Gastroesophageal sphincter (tissue), 4 donors: ENCODE measurements around the gene TSEN15. TPM values are rescaled to one million over a fixed set of nuclear protein-coding genes. Genes with fewer than 3 reads are reported as not detected.

Experiments used
- ATAC-seq: fragments of 150-250 bp; one replicate; pipeline ENCODE4 v1.9.1; 2016; ENCODE audit warnings: mild to moderate bottlenecking, moderate library complexity
- H3K27ac ChIP-seq, 4 donors: fragments of 200-600 bp; sonication (generic) in 3 of 4; 1 replicate in 3 of 4; 2 replicates in 1 of 4; pipeline ENCODE4 v1.5.1; 2016 to 2019
- H3K27me3 ChIP-seq: fragments of 200-600 bp; sonication (generic); one replicate; pipeline ENCODE4 v1.5.1; 2019
- H3K36me3 ChIP-seq, 2 donors: fragments of 200-600 bp; sonication (generic); one replicate each; pipeline ENCODE4 v1.5.1; 2019; ENCODE audit warnings: control low read depth in 1 of 2
- H3K4me1 ChIP-seq, 3 donors: fragments of 200-600 bp; sonication (generic); 1 replicate in 2 of 3; 2 replicates in 1 of 3; pipeline ENCODE4 v1.5.1; 2016 to 2019; ENCODE audit warnings: control low read depth in 2 of 3
- H3K4me3 ChIP-seq, 2 donors: fragments of 200-600 bp; sonication (generic); one replicate each; pipeline ENCODE4 v1.5.1; 2019; ENCODE audit warnings: mild to moderate bottlenecking in 1 of 2, moderate library complexity in 1 of 2
- H3K9me3 ChIP-seq, 3 donors: fragments of 200-600 bp; sonication (generic); one replicate each; pipeline ENCODE4 v1.5.1; 2017 to 2019; ENCODE audit warnings: control low read depth in 2 of 3
- EP300 ChIP-seq: sonication (generic); formaldehyde crosslinking; IDR thresholded peaks from one replicate; pipeline ENCODE4 v1.6.1; 2017; ENCODE audit warnings: antibody characterized with exemption, mild to moderate bottlenecking
- POLR2A ChIP-seq, 2 donors: fragments of 450-650 bp; IDR thresholded peaks; one replicate each; pipeline ENCODE4 v1.6.1; 2017; ENCODE audit warnings: antibody characterized with exemption in 2 of 2, mild to moderate bottlenecking in 2 of 2, moderate library complexity in 1 of 2
- POLR2AphosphoS5 ChIP-seq: sonication (generic); formaldehyde crosslinking; IDR thresholded peaks from one replicate; pipeline ENCODE4 v1.6.1; 2017; ENCODE audit warnings: antibody characterized with exemption
- WGBS, 2 donors: methylation state at CpG; one replicate each; pipeline ENCODE4 v1.1.5; 2018; ENCODE audit warnings: low coverage in 1 of 2; 5-methylcytosine and 5-hydroxymethylcytosine counted together
- total RNA-seq, 4 donors: library from RNA; depleted of rRNA; stranded (reverse); fragments of >200 nt; gene quantifications; one replicate each; pipeline ENCODE4 v1.1.0, GENCODE V29; 2016
- TF ChIP-seq, protein P1 (sequence below), 4 experiments: fragments of 200-600 bp in 2 of 4; fragments of 450-650 bp in 2 of 4; sonication (generic) in 1 of 4; IDR thresholded peaks; one replicate each; pipeline ENCODE4 v1.5.1; 2017 to 2019; ENCODE audit warnings: antibody characterized with exemption in 4 of 4, mild to moderate bottlenecking in 2 of 4, moderate library complexity in 2 of 4

The TSEN15 gene
- total RNA-seq = 10 to 100 TPM; 24.0 to 72.8 (median 49.1) TPM

DNA sequence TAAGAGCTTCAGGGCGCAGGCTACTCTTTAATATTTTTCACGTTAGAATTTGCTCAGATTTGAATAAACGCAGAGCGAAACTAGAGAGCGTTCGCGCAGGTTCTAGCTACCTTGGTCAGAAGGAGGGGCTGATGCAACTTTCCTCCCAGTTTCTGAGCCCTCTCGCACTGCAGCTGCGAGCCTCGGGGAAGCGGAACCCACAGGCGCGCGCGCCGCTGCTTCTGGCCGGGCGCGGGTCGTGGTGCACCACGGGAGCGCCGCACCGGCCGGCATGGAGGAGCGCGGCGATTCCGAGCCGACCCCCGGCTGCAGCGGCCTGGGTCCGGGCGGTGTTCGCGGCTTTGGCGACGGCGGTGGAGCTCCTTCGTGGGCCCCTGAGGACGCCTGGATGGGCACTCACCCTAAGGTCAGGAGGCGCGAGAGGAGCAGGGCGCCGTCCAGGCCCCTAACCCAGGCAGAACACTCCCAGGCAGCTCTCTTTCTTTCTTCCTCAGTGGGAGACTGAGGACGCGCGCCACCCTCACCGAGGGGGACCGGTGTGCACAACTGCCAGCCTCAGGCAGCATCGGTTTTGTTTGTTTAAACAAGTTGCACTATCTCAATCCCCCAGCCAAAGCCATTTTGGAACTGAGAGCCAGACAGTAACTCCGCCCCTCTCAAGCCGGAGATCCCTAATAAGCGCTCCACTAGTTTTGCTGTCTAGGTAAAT is at the start of gene TSEN15:
TSEN15 (plus strand) TSS at position 246 of the 709 bp plus-strand sequence; CDS start at position 272, 26 bp downstream.
- peak; percentile 97 for ATAC-seq
- 0% methylated on average over 6 to 10 of the region's 54 CpGs for WGBS, 2 donors
- Histone ChIP-seq H3K36me3 (peaks cover 0 to 12% of the 10 kb centered on the region in 2 donors), H3K27me3 (no peaks in the 10 kb centered on the region), H3K9me3 (no peaks in the 10 kb centered on the region), H3K4me1 (peaks cover 6 to 28% (median 13%) of the 10 kb centered on the region in 3 donors), H3K4me3 (peak within 1 kb of the TSS; percentile 84 to 100), H3K27ac (peak within 1 kb of the TSS; percentile 86 to 92 (median 90))
- TF ChIP-seq EP300 (no peak), POLR2A (IDR thresholded peaks at IDR 0.05) (peak; percentile 62 to 65), POLR2AphosphoS5 (peak; percentile 57)
- TF ChIP-seq, protein P1, sequence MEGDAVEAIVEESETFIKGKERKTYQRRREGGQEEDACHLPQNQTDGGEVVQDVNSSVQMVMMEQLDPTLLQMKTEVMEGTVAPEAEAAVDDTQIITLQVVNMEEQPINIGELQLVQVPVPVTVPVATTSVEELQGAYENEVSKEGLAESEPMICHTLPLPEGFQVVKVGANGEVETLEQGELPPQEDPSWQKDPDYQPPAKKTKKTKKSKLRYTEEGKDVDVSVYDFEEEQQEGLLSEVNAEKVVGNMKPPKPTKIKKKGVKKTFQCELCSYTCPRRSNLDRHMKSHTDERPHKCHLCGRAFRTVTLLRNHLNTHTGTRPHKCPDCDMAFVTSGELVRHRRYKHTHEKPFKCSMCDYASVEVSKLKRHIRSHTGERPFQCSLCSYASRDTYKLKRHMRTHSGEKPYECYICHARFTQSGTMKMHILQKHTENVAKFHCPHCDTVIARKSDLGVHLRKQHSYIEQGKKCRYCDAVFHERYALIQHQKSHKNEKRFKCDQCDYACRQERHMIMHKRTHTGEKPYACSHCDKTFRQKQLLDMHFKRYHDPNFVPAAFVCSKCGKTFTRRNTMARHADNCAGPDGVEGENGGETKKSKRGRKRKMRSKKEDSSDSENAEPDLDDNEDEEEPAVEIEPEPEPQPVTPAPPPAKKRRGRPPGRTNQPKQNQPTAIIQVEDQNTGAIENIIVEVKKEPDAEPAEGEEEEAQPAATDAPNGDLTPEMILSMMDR (IDR thresholded peaks at IDR 0.05) = peak in 1 of 4 experiments; percentile 28

DNA sequence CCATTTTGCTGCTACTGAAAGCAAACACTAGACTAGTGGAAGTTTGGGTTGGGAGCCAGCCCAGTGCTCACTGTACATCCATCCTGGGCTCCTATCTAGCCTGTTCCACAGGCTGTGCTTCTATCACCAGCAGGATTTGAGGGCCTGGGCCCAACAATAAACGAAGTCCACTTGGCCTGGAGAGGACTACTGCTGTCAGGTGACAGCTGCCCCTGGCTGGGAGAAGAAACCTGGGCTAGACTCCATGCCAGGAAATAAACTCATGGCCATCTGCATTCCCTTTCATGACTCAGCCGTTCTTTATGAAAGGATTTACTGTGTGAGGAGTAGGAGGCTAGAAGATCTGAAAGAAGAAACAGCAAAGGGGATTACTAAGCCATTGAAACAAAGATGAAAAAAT is 49.5 kb upstream of the TSEN15 start:
- 17 to 18% methylated on average over 1 to 2 of the region's 2 CpGs for WGBS, 2 donors
- TF ChIP-seq POLR2AphosphoS5 = no peak
- TF ChIP-seq POLR2A (IDR thresholded peaks at IDR 0.05) = no peak
- TF ChIP-seq EP300 = no peak
- TF ChIP-seq, protein P1 (IDR thresholded peaks at IDR 0.05) = no peak
- Histone ChIP-seq H3K4me3 (no peak overlapping the region), H3K27ac (peak overlapping the region in 1 of 4 donors; percentile 35), H3K4me1 (peaks cover 0 to 8% (median 0%) of the 10 kb centered on the region in 3 donors), H3K9me3 (no peaks in the 10 kb centered on the region), H3K36me3 (no peaks in the 10 kb centered on the region), H3K27me3 (no peaks in the 10 kb centered on the region)
- peak; percentile 53 for ATAC-seq

DNA sequence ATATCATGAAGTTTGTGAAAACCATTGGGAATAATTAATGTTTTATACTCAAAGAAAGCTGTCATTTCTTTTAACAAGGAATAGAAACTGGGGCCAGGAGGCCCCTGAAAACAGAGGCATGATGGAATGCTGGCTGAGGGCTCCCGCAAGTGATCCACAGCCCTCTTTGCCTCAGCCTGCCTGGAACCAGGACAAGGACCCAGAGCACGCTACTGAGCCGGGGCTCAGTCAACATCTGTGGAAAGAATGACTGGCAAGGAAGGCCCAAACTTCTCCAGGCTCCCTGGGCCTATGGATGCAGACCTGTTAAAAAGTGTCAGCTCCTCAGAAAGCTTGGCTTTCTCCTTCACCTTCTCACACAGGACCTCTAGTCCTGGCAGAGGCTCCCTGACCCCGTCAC is 46.6 kb upstream of the TSEN15 start:
- Histone ChIP-seq H3K27me3 (no peaks in the 10 kb centered on the region), H3K36me3 (no peaks in the 10 kb centered on the region), H3K4me1 (peaks cover 0 to 8% (median 0%) of the 10 kb centered on the region in 3 donors), H3K9me3 (no peaks in the 10 kb centered on the region), H3K4me3 (no peak overlapping the region), H3K27ac (no peak overlapping the region)
- no peak for TF ChIP-seq POLR2A (IDR thresholded peaks at IDR 0.05)
- no peak for TF ChIP-seq EP300
- TF ChIP-seq POLR2AphosphoS5 = no peak
- TF ChIP-seq, protein P1 (IDR thresholded peaks at IDR 0.05) = no peak
- 73 to 83% methylated on average over 3 to 4 of the region's 4 CpGs for WGBS, 2 donors
- no peak for ATAC-seq

DNA sequence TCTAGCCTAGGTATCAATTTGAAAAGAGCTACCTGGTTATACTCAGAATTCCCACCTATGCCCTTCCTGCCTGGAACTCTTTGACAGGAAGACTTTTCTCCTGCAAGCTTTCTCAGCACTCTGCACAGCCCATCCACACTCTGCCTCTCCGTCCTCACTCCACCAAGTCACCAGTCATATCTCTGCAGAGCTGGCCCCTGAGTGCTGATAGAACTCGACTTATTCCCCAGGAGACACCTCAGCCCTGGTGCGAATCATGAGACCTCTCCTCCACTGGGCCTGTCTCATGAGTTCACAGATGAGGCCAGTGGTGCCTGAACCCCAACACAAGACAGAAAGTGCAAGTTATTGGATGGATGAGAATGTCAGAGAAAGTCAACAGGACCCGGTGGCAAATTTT is 46.0 kb upstream of the TSEN15 start:
- TF ChIP-seq, protein P1 (IDR thresholded peaks at IDR 0.05) = no peak
- TF ChIP-seq POLR2AphosphoS5 = no peak
- no peak for TF ChIP-seq POLR2A (IDR thresholded peaks at IDR 0.05)
- no peak for TF ChIP-seq EP300
- ATAC-seq = no peak
- H3K9me3 ChIP-seq = no peaks in the 10 kb centered on the region
- no peak overlapping the region for H3K27ac ChIP-seq
- no peaks in the 10 kb centered on the region for H3K36me3 ChIP-seq
- WGBS, 2 donors = 92% methylated on average over 3 of the region's 4 CpGs; no CpG with 5 or more reads in 1 of the 2 donors
- H3K27me3 ChIP-seq = no peaks in the 10 kb centered on the region
- no peak overlapping the region for H3K4me3 ChIP-seq
- peaks cover 0 to 8% (median 0%) of the 10 kb centered on the region in 3 donors for H3K4me1 ChIP-seq

DNA sequence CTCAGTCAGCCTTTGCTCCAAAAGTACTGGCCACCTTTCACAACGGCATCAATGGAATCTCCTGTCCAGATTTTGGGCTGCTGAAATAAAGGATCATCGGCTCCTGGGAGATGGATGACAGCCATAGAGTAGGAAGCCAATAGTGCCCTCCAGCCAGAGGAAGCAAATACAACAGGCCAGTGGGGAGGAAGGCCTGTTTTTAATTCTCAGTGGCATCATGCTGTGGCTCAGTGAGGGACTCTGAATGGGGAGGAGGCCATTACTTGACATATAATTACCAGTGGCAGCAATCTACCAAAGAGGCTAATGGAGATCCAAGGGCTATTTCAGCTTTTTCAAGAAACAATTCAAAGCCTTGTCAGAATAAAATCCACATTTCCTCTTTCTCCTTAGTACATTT is 40.7 kb upstream of the TSEN15 start:
- Histone ChIP-seq H3K27ac (no peak overlapping the region), H3K4me1 (no peaks in the 10 kb centered on the region), H3K27me3 (no peaks in the 10 kb centered on the region), H3K9me3 (no peaks in the 10 kb centered on the region), H3K36me3 (no peaks in the 10 kb centered on the region), H3K4me3 (no peak overlapping the region)
- TF ChIP-seq POLR2AphosphoS5 = no peak
- ATAC-seq = no peak
- 40 to 50% methylated on average over 1 to 2 of the region's 2 CpGs for WGBS, 2 donors
